Measurements from ENCODE around the gene MMD2. TPM values are rescaled to one million over a fixed set of nuclear protein-coding genes. Genes with fewer than 3 reads are reported as not detected.

MMD2 gene
- total and polyA plus RNA-seq, 2 of the 8 experiments (the other 6 are each of a cell fraction or from before 2014, with no cell fraction given): 0.14 TPM; not detected in 1

DNA sequence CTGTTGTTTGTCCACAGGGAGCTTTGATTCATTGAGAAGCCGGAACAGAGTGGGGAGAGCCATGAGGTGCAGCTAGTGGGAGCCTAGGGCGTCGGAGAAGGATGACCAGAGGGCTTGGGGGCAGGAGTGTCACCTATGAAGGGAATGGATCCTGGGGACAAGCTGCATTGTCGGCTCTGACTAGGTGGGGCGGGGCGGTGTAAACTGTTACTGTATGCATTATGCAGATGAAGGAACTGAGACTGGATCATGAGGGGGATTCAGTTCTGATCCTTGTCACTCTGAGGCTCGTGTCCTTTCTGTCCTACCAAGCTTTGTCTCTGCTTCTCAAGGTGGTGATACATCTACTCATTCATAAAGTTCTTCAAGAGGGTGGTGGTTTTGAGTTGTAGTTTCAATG is 39.9 kb upstream of the MMD2 start:
- Histone ChIP-seq H3K9ac (replicated peaks in 1 of 4; ENCODE audit: extremely low read depth in 1 of 4, low read depth in 3 of 4, low read length in 3 of 4) (no peak overlapping the region), H2BK15ac (ENCODE audit: low read length) (no peak overlapping the region), H3K79me2 (ENCODE audit: control insufficient read depth in 1 of 2, insufficient read depth in 2 of 2, low read length in 2 of 2) (no peaks in the 10 kb centered on the region), H2AK5ac (ENCODE audit: low read depth, low read length) (no peak overlapping the region), H3K9me3 (ENCODE audit: insufficient read depth in 2 of 2, low read depth in 1 of 2, low read length in 1 of 2) (no peaks in the 10 kb centered on the region), H2BK12ac (ENCODE audit: low read depth, low read length) (no peak overlapping the region), H3K23me2 (ENCODE audit: low read depth, low read length) (no peaks in the 10 kb centered on the region), H3K27me3 (replicated peaks in 1 of 4; ENCODE audit: control insufficient read depth in 3 of 4, extremely low read depth in 1 of 4, insufficient read depth in 3 of 4, low read length in 3 of 4) (no peaks in the 10 kb centered on the region), H3K4ac (replicated peaks; ENCODE audit: insufficient read length, low read depth, low read length) (no peak overlapping the region), H3K79me1 (ENCODE audit: low read depth, low read length) (no peaks in the 10 kb centered on the region; the same call in 1 of the 2 replicates), H2BK5ac (ENCODE audit: low read depth, low read length) (no peak overlapping the region), H3K23ac (ENCODE audit: insufficient read length) (no peak overlapping the region), H3K4me2 (ENCODE audit: insufficient read depth in 1 of 2, low read depth in 2 of 2, low read length in 2 of 2) (no peak overlapping the region), H4K91ac (replicated peaks; ENCODE audit: insufficient read length, low read length) (no peak overlapping the region), H3K56ac (replicated peaks; ENCODE audit: insufficient read length, low read depth, low read length) (no peak overlapping the region), H2AFZ (ENCODE audit: low read length) (no peak overlapping the region), H3K4me1 (replicated peaks in 1 of 4; ENCODE audit: control insufficient read depth in 3 of 4, insufficient read depth in 4 of 4, low read length in 3 of 4) (no peaks in the 10 kb centered on the region), H2BK120ac (replicated peaks; ENCODE audit: low read depth, low read length) (no peak overlapping the region), H3K27ac (ENCODE audit: low read depth, low read length) (no peak overlapping the region), H3K36me3 (ENCODE audit: control insufficient read depth in 2 of 4, insufficient read depth in 4 of 4, low read length in 3 of 4) (peaks cover 0 to 23% (median 8%) of the 10 kb centered on the region in 4 experiments; a peak in 5 of 8 replicates), H3K4me3 (ENCODE audit: extremely low read depth in 1 of 4, insufficient read depth in 2 of 4, low read depth in 3 of 4, low read length in 4 of 4) (no peak overlapping the region), H2BK20ac (ENCODE audit: low read length) (no peak overlapping the region), H4K8ac (ENCODE audit: extremely low read depth, insufficient read depth, low read length) (no peak overlapping the region), H4K5ac (ENCODE audit: insufficient read length, low read depth, low read length) (no peak overlapping the region), H3K14ac (ENCODE audit: insufficient read length) (no peak overlapping the region), H3K18ac (ENCODE audit: extremely low read depth, low read length) (no peak overlapping the region), H4K20me1 (replicated peaks in 1 of 2; ENCODE audit: control insufficient read depth in 1 of 2, insufficient read depth in 2 of 2, low read length in 2 of 2) (peaks cover 0 to 1% of the 10 kb centered on the region in 2 experiments)
- FAIRE-seq (no peak), DNase-seq (ENCODE audit: low read depth in 1 of 2, low spot score in 2 of 2) (no peak)
- POLR2A ChIA-PET (ENCODE audit: partially characterized antibody): no interaction called here
- CTCF ChIA-PET (ENCODE audit: partially characterized antibody): interaction anchor here (0.7 to 3.1 kb wide), 5 partner anchors 25 to 116 kb away, joined by 3 to 14 read pairs (median 4); no protein-coding TSS in a partner anchor
- WGBS, 2 experiments (ENCODE audit: extremely low coverage in 1 of 2, insufficient coverage in 1 of 2, insufficient read length in 1 of 2, insufficient replicate concordance in 2 of 2, low coverage in 1 of 2, low lambda C conversion rate in 2 of 2, missing lambda C conversion rate in 1 of 2): 88% methylated on average over 7 of the region's 7 CpGs; no CpG with 5 or more reads in 1 of the 2 experiments
- no peak for TF ChIP-seq BRCA1 (IDR thresholded peaks at IDR 0.05; ENCODE audit: low read depth, low read length)
- TF ChIP-seq, protein P1, sequence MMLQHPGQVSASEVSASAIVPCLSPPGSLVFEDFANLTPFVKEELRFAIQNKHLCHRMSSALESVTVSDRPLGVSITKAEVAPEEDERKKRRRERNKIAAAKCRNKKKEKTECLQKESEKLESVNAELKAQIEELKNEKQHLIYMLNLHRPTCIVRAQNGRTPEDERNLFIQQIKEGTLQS (IDR thresholded peaks at IDR 0.05; ENCODE audit: insufficient read depth, low read depth, low read length): no peak
- no peak for TF ChIP-seq TBP (IDR thresholded peaks at IDR 0.05; ENCODE audit: low read depth, low read length)
- no peak for TF ChIP-seq CBX8 (IDR thresholded peaks at IDR 0.05; ENCODE audit: borderline replicate concordance, low read depth, low read length)
- TF ChIP-seq KDM5A (IDR thresholded peaks at IDR 0.05; ENCODE audit: low read length): no peak
- no peak for TF ChIP-seq HDAC6 (IDR thresholded peaks at IDR 0.05; ENCODE audit: low read depth, low read length)
- no peak for TF ChIP-seq SP1 (IDR thresholded peaks at IDR 0.05; ENCODE audit: low read depth, low read length)
- no peak for TF ChIP-seq KDM1A (IDR thresholded peaks at IDR 0.05; ENCODE audit: borderline replicate concordance, low read length)
- TF ChIP-seq SIX5 (IDR thresholded peaks at IDR 0.05; ENCODE audit: low read depth, low read length): no peak
- TF ChIP-seq TAF7 (optimal IDR thresholded peaks at IDR 0.05; ENCODE audit: borderline replicate concordance, low read depth, low read length): no peak
- TF ChIP-seq USF2 (IDR thresholded peaks at IDR 0.05; ENCODE audit: low read length): no peak
- TF ChIP-seq SP4 (IDR thresholded peaks at IDR 0.05; ENCODE audit: low read length): no peak
- no peak for TF ChIP-seq EGR1 (IDR thresholded peaks at IDR 0.05; ENCODE audit: borderline replicate concordance, low read depth, low read length)
- TF ChIP-seq RXRA (IDR thresholded peaks at IDR 0.05; ENCODE audit: insufficient read depth, low read depth, low read length): no peak

Data from H1 (cell line).